Parietal lobe (tissue), 1 donor: Measurements from ENCODE around the gene TOR1B. TPM values are rescaled to one million over a fixed set of nuclear protein-coding genes. Genes with fewer than 3 reads are reported as not detected.

Source experiments
- total RNA-seq: library from RNA; depleted of rRNA; stranded (reverse); fragments of >200 nt; gene quantifications from one replicate; pipeline ENCODE4 v1.2.3, GENCODE V29; 2014

Gene TOR1B, protein sequence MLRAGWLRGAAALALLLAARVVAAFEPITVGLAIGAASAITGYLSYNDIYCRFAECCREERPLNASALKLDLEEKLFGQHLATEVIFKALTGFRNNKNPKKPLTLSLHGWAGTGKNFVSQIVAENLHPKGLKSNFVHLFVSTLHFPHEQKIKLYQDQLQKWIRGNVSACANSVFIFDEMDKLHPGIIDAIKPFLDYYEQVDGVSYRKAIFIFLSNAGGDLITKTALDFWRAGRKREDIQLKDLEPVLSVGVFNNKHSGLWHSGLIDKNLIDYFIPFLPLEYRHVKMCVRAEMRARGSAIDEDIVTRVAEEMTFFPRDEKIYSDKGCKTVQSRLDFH
- total RNA-seq: 40.4 TPM

GRCh38 chr9:129802833-129803675, at the start of gene TOR1B:
TSS of gene TOR1B (plus strand) at chr9:129803184. CDS start at chr9:129803213, 29 bp downstream.

GRCh38 chr9:129823935-129824601, 21.1 kb downstream of the TOR1B start, which contains the start of gene TOR1A:
TSS of gene TOR1A (minus strand) at chr9:129824136. CDS start at chr9:129824085, 51 bp downstream.

DNA sequence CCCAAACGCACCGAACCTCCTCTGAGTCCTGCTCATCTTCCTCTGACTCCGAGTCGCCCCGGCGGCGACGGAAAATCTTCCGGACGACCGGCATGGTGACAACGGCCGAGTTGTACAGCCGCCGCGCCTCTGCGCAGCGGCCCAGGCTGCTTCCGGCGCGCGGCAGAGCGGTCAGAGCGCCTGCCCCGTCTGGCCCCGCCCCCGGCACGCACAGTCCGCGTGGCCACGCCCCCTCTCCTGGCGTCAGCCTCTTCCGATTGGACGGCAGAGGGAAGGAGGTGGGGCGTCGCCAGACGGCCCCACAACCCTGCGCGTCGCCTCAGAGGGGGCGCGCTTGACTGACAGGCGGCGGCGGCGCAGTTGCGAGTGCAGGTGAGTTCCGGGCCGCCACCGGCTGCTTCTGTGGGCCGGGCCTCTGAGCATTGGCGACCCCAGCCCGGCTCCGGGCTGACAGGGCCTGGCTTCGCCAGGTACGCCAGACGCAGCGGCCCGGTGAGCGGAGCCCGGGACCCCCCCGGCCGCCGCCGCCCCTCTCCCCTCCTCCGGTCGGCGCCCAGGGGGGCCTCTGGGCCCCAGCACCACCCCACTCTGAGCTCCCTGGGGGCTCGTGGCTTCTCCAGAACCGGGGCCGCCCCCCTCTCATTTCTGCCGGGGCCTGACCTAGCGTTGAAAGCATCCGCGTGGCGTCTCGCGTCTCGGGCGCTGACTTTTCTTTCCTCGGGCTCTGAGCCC, 32.3 kb downstream of the TOR1B start, which contains the start of the genes C9orf78 and USP20:
Gene C9orf78, minus strand, starts transcription at position 148 of the 732 bp plus-strand sequence. Its CDS starts 54 bp downstream, at position 94.
Gene USP20, plus strand, starts transcription at position 331 of the 732 bp plus-strand sequence. CDS start 17,098 bp downstream, outside the sequence.

Other genes with a start within 250 kb of the TOR1B start
- not detected for gene C9orf50, start 182.1 kb upstream of the TOR1B start, total RNA-seq
- 14.1 TPM for gene NTMT1, start 177.0 kb upstream of the TOR1B start, total RNA-seq
- gene ASB6, start 161.0 kb upstream of the TOR1B start, total RNA-seq: 15.0 TPM
- gene PRRX2, start 137.5 kb upstream of the TOR1B start, total RNA-seq: not detected
- gene PTGES, start 50.1 kb upstream of the TOR1B start, total RNA-seq: 2.5 TPM
- 29.1 TPM for gene TOR1A, start 21.0 kb downstream of the TOR1B start, total RNA-seq
- 34.4 TPM for gene C9orf78, start 32.1 kb downstream of the TOR1B start, total RNA-seq
- gene USP20, start 32.3 kb downstream of the TOR1B start, total RNA-seq: 18.5 TPM
- gene FNBP1, start 240.0 kb downstream of the TOR1B start, total RNA-seq: 102 TPM